Superior temporal gyrus (tissue), 1 donor: Measurements from ENCODE around the gene PDCD5.
"Not testable (repeated sequence)": the region's sequence is repeated elsewhere in the genome, so short reads cannot be mapped to it uniquely, and the experiment has no call there.

Experiments used
- DNase-seq: peaks from one replicate; pipeline ENCODE4 v3.0.0-alpha.2; 2016; ENCODE audit errors: extremely low spot score

PDCD5 gene

GRCh38 chr19:32580901-32581704 is at the start of gene PDCD5:
Gene PDCD5, plus strand, starts transcription at chr19:32581190. Its CDS starts 72 bp downstream, at chr19:32581262.
- DNase-seq = peak; percentile 90

- DNase-seq = no peak
These were observed 48.8 kb upstream of the PDCD5 start for GRCh38 chr19:32532233-32532632.

- peak; percentile 19 for DNase-seq
These were observed 43.4 kb upstream of the PDCD5 start for GRCh38 chr19:32537580-32537979.

GRCh38 chr19:32539240-32539916 is 41.6 kb upstream of the PDCD5 start:
- DNase-seq = no peak

- no peak for DNase-seq
These were observed 40.4 kb upstream of the PDCD5 start for GRCh38 chr19:32540621-32541020.

- not testable (repeated sequence) for DNase-seq
These were observed 39.6 kb upstream of the PDCD5 start for GRCh38 chr19:32541376-32541775.

- DNase-seq = no peak
These were observed 38.4 kb upstream of the PDCD5 start for GRCh38 chr19:32542477-32543108.

GRCh38 chr19:32543115-32543900 is 37.7 kb upstream of the PDCD5 start:
- no peak for DNase-seq

GRCh38 chr19:32544917-32545316 is 36.1 kb upstream of the PDCD5 start:
- DNase-seq = no peak

GRCh38 chr19:32550666-32551065 is 30.3 kb upstream of the PDCD5 start:
- DNase-seq = peak; percentile 57

GRCh38 chr19:32555786-32556185 is 25.2 kb upstream of the PDCD5 start:
- no peak for DNase-seq

- DNase-seq = no peak
These were observed 22.3 kb upstream of the PDCD5 start for GRCh38 chr19:32558607-32559228.

GRCh38 chr19:32563761-32564160 is 17.2 kb upstream of the PDCD5 start:
- no peak for DNase-seq

- DNase-seq = no peak
These were observed 14.7 kb upstream of the PDCD5 start for GRCh38 chr19:32566246-32566830.

- no peak for DNase-seq
These were observed 13.5 kb upstream of the PDCD5 start for GRCh38 chr19:32567486-32567885.

- DNase-seq = peak; percentile 80
These were observed 10.8 kb upstream of the PDCD5 start for GRCh38 chr19:32570081-32570785.

GRCh38 chr19:32571471-32572075 is 9.4 kb upstream of the PDCD5 start:
- not testable (repeated sequence) for DNase-seq

- not testable (repeated sequence) for DNase-seq
These were observed 8.1 kb upstream of the PDCD5 start for GRCh38 chr19:32572700-32573491.

- DNase-seq = no peak
These were observed 7.5 kb upstream of the PDCD5 start for GRCh38 chr19:32573492-32573794.
